Hippocampal formation (tissue), 2 donors: ENCODE data around the gene POM121C.
"Not testable (repeated sequence)": the region's sequence is repeated elsewhere in the genome, so short reads cannot be mapped to it uniquely, and the experiment has no call there.

Experiments used
- DNase-seq, 2 donors: peaks; one replicate each; lab custom pipeline; 2025; lab: John Stamatoyannopoulos, UW

POM121C gene

GRCh38 chr7:75393194-75393593, 92.9 kb downstream of the POM121C start:
- DNase-seq = not testable (repeated sequence)

DNA sequence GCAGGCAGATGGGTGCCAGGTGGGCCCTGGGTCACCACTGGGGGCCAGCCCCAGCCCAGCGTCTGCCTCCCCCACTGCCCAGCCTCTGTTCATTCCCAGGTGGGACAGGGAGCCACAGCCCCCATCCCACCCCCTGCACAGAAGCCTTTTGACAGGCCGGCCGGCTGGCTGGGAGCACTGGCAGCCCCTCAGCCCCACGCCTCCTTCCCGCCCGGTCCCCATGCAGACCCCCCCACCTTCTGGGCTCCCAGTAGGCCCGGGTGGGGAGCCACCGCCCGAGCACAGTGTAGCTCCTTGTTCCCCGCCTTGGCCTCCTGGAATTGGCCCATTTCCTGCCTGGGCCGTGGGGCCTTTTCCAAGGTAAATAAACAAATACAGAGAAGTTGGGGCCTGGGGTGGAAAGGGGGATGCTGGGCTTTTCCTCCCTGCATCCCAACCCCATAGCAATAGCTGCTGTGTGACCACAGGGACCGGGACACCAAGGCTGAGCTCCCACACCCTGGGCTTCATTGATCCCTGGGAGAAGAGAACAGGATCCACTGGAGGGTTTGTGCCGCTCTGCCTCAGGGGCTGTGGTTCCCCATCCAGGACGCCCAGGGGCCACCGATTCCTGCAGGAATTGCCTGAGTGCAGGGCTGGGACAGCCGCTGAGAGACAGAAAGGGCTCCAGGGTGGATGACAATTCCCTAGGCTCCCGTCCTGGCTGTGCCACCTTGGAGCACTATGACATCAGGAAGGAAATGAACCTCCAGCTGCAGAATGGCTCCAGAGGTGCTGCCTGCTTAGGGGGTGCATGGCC, 111.4 kb downstream of the POM121C start:
- DNase-seq = not testable (repeated sequence)

DNA sequence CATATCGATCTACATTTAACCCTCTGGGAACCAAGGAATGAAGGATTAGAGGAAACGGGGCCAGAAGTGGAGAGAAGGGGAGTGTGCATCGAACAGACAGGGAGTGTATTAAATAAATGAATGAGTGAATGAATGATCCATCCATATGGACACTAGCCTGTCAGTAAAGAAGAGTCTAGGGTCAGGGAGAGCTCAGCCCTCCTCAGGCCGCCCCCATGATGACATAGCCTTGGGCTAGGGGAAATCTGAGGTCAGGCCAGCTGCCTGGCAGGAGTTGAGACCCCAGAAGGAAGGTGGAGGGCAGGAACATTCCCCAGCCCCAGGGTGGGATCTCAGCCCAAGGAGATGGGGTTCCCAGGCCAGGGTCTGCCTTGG, 112.0 kb downstream of the POM121C start:
- not testable (repeated sequence) for DNase-seq

GRCh38 chr7:75367313-75367712, 118.8 kb downstream of the POM121C start:
- DNase-seq = not testable (repeated sequence)
